GM19025 (cell line): ENCODE data around the gene FCN3.

Source experiments
- ATAC-seq: cut with Tn5 transposase; IDR thresholded peaks from one replicate; pipeline ENCODE4 v1.9.1; 2021; ENCODE audit warnings: mild to moderate bottlenecking, low read depth, moderate library complexity; ENCODE audit not compliant: unreplicated experiment

The FCN3 gene

DNA sequence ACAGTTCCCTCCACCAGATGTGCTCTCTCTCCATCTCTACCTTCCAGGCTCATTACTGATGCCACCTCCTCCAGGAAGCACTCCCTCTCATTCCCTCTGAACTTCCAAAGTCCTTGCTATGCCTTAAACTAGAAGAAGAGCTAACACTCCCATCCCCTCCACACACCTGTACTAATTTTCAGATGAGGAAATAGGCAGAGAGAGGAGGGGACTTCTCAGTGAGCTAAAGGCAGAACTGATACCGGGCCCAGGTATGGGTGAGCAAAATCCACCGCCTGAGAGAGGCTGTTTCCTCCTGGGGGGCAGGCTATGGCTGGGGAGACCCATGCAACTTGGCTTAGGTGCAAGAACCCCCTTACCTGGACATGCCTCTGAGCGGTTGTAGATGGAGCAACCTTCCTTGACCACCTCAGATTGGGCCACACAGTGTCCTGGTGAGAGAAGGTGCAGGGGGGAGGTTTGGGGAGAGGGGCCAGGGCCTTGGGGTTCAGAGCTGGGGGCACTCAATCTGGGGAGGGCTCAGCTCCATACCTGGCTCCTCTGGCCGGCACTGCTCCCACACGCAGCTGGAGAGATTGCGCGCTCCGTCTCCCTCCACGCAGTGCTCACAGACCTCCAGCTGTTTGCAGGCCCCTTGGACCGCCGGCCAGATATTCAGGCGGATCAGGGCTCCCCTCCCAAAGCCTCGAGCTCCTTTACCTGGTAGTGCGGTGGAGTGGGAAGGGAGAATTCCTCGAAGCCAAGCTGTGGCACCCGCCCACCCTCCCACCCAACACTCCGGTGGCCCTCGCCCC, 7.5 kb upstream of the FCN3 start:
- ATAC-seq = no peak

DNA sequence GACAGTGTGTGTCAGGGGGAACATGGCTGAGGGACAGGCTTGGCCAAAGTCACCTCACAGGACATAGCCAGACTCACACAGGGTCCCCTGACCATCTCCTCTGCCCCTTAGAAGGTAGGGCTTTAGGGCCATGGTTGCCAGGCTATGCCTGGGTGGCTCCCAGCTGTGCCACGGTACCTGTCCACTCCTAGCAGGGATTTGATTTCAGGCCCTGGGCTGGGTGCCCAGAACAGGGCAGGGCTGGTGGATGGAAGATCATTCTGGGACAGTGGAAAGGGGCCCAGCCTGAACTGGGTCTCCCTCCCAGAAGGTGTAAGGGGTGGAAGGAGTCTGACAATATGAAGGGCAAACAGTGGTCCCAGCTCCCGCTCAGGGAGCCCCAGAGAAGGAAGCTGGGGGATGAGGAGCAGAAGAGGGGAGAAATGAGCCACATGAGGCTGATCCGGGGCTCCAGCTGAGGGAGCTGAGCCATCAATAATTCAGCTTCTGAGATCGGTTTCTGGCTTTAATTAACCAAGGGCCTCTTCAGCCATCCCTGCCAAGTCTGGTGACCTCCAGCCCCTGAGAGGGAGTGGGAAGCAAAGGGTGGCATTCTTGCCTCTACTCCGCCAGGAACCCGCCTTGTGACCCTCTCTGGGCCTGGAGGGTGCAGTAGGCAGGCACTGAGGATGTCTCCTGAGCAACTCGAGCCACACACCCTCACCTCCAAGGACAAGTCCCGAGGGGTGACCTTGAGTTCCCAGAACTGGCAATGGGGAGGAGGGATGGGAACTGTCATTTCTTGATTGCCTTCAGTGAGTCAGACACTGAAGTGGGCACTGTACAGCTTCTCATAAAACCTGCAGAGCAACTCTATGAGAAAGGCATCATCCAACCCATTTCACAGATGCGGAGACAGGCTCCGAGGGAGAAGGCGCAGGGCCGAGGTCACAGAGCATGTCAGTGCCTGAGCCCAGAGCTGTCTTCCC, 6.4 kb upstream of the FCN3 start:
- ATAC-seq = no peak

DNA sequence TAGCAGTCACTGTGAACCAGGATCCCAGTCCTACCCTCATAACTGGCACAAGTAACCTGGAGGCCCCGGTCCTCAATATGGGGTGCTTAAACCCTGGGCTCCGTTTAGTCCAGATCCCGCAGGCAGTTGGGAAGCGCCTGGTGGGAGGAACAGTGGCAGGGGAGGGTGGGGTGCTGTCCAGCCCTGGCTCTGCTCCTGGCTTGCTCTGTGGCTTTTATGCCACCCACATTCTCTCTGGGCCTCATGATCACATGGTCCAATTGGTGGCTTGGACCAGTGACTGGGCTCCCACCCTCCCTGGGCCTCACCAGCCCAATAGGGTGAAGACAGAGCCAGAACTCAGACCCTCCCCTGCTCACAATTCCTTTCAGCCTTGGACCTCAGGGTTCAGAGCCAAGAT, 5.6 kb upstream of the FCN3 start:
- ATAC-seq = no peak

DNA sequence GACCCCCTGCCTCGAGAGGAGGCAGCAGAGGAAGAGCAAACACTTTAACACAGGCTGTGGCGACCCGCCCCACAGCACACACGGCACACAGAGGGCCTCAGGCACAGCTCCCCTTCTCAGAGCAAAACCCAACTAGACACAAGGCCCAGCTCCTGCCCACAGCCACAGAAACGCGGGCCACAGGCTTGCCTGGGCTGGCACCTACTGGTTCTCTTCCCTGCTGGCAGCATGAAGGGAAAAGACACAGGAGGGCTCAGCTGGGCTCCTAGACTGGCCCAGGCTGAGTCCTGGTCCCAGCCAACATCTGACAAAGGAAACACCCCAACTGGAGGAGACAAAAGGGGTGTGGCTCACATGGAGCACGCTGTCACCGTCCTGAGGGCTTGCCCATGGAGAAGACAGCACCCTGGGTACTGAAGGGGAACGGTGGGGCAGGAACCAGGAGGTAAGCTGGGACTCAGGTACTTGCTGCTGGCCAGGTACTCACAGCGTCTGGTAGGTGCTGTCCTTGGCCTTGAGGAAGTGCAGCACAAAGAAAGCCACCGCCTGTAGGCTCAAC, 5.0 kb upstream of the FCN3 start:
- ATAC-seq = no peak

DNA sequence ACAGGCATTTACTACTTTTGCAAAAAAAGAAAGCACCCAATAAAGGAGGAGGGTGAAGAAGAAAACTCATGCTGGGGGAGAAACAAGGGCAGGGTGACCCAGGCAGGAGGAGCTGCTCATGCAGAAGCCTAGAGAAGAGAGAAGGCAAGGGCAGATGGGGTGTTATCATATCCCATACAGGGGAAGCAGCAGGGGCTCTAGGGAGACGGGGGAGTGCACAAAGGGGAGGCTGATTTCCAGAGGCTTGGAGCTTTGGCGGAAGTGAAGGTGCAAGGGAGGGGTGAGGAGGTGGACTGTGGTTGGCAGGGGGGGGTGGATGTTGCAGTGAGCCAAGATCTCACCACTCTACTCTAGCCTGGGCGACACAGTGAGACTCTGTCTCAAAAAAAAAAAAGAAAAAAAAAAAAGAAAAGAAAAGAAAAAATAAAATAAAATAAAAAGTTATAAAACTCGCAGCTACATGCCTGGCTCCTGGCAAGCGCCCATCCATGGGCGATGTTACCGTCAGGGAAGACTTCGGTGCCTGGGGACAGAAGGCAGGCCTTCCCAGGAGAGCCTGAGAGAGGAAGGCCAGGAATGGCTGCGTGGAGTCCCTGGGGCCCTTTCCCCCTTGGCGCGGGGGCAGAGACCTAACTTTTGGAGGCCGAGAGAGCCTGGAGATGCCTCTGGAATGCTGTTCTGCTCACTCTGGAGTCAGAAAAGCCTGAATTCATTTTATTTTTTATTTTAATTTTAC, 3.3 kb upstream of the FCN3 start:
- ATAC-seq = no peak

DNA sequence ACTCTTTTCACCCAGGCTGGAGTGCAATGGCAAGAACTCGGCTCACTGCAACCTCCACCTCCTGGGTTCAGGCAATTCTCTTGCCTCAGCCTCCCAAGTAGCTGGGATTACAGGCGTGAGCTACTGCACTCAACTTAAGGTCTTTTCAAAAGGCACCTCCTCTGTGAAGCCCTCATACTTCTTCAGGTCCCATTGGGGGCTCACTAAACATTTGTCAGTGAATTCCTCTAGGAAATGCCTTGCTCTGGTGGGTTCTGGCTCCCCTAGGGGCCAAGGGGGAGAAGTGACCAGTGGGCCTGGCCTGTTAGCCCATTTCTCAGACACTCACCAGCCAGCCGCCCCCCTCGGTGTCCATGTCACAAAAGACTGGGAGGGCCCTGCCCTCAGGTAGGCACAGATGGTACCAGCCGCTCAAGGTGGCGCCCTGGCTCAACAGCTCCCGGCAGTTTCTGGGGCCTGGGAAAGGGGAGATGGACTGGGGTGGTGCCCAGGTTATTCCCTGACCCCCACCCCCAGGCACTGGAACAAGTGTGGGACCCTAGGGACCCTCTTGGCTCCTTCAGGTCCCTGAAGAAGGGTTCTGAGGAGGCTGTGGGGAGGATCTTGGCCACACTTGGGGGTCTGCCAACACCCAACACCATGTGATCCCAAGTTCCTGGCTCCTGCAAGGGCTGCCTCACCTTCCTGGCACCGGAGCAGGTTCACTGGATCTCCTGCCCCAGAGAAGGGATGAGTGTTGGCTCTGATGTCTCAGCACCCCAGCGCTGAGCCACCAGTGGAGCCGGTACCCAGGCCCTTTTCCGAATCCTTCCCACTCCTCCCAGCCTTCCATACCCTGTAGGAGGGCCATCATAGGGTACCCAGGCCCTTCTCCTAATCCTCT, 1.6 kb downstream of the FCN3 start:
- ATAC-seq = no peak

DNA sequence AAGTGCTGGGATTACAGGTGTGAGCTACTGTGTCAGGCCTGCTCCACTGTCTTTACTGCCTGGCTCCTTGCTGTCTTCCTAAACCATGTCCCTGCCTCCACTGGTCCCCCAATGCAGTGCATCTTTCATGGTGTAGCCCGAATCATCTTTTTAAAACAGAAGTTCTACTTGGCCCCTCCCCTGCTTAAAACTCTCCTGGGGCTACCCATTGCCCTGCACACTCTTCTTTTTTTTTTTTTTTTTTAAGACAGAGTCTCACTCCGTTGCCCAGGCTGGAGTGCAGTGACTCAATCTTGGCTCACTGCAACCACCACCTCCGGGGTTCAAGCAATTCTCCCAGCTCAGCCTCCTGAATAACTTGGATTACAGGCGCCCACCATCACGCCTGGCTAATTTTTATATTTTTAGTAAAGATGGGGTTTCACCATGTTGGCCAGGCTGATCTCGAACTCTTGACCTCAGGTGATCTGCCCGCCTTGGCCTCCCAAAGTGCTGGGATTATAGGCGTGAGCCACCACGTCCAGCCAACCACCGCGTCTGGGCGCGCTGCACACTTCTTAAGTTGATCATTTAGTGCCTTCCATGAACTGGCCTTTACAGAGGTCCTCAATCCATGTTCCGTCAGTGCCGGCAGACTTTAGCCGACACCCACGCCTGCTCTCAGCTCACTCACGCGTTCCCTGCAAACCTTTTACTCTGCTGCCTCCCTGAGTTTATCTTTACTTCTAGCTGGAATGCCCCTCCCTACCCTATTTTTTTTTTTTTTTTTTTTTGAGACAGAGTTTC, 2.4 kb downstream of the FCN3 start:
- ATAC-seq = no peak

DNA sequence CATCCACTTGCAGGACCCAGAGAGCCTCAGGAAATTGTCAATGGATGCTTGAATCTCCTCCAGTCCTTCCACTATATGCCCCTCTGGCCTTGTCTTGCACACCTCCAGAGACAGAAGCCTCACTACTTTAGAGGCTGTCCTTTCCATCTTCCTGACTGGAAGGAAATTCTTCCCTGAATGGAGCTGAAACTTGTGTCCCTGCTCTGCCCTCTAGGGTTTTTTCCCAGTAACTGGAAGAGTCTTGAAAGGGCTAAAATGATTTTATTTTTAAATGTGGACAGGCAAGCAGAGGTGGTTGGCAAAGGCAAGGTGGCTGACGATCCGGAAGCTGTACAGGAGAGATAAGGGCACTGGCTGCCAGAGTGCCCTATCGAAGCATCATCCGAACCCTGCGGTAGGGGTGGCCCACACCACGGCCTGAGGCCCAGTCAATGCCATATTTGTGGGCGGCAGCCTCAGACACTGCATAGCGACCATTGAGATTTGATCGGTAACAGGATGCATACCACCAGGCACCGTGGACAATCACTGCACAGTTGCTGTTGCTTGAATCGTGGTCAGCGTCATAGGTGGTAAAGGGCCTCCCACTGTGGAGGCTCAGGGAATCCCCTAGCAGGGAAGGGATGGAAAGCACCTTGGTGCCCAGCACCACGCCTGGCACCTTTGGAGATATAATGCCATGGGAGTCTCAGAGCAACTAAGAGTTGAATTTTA, 5.6 kb downstream of the FCN3 start:
- no peak for ATAC-seq

DNA sequence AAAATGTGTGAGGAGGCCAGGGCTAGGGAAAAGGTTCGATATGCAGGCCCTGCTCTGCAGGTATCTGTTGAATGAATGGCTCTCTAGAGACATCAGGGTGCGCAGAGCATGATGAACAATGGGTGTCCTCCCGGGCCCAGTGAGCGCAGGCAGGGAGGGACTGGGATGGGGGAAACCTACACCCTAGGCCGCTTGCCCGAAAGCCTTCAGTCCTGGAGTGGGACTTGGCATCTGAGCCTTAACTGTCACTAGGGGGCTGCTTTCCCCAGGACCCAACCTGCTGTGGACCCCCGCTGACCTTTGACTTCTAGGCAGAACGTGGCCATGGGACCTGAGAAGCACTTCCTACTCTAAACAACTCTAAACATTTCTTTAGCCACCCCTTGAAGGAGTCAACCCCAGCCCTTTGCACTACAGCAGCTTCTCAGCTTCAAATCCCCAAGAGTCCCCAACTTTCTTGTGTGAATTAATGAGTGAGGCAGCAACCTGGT, 7.4 kb downstream of the FCN3 start:
- no peak for ATAC-seq

DNA sequence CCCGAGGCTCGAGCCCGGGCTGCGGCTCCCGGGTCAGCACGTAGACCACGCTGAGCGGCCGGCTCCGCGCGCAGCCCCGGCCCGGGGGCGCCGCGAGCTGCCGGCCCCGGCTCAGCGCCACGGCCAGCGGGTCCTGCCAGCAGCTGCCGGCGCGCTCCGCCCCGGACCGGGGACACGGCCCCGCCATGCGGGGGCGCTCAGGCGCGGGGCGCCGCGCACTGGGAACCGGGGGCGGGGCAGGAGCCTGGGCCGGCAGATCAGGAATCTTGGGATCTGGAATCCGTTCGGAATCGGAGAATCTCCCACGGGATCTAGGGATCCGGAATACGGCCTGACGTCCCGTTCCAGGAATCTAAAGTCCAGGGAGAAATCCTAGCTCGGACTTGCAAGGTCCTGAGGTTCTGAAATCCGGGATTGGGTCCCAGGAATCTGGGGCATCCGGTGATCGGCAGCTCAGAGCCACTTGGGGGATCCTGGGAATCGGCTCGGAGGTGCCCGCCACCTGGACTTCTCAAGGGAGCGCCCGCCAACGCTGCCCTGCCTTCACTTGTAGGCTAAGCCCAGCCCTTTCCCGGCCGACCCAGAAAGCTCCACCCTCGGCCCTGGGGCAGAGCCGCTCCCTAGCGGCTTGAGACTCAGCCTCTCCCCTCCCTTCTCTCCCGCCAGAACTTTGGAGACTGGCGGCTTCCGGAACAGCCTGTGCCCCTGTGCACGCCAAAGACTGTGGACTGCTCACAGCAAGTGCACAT, 8.0 kb downstream of the FCN3 start, which contains the start of gene MAP3K6:
TSS of gene MAP3K6 (minus strand) at position 551 of the 749 bp plus-strand sequence. CDS start at position 187, 364 bp downstream.
- ATAC-seq = no peak

DNA sequence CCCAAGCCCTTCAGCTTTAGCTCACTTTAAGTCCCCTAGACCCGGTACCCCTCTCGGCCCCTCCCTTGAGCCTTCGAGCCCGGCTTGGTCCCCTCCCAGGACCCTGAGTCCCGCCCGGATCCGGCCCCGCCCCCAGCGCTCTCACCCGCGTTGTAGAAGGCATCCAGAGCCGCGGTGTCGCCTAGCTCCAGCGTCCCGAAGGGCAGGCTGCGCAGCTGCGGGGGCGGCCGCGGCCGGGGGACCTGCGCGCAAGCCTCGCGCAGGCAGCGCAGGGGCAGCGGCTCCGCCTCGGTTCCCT, 8.6 kb downstream of the FCN3 start:
- ATAC-seq = no peak

DNA sequence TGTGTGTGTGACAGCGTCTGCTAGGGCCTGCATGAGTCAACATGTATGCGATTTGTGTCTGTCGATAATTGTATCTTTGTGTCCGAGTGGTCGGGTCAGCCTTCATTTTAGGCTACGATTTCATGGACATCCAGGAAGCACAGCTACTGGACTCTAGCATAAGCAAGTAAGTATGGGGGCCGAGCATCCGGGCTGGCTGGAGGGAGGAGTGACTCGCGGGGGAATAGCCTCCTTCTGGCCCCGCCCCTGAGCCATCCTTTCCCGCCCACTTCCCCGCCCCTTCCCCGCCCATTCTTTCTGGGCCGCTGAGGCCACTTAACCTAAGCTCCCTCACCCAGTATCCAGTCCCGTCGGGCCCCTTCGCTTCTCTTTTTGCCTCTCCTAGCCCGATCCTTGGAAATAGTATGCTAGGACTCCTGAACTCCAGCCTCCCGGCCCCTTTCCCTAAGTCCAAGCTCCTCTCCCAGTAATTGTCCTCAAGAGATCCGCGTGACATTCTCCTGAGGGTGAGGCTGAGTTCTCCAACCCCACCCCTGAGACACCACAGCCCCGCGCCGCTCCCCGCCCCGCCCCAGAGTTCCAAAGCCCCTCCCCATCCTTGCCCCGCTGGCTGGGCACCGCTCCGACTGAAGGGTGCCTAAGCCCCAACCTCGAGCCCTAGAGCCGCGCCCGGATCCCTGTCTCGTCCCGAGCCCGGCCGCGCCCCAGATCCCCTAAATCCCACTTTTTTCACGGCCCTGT, 9.1 kb downstream of the FCN3 start:
- ATAC-seq = no peak

DNA sequence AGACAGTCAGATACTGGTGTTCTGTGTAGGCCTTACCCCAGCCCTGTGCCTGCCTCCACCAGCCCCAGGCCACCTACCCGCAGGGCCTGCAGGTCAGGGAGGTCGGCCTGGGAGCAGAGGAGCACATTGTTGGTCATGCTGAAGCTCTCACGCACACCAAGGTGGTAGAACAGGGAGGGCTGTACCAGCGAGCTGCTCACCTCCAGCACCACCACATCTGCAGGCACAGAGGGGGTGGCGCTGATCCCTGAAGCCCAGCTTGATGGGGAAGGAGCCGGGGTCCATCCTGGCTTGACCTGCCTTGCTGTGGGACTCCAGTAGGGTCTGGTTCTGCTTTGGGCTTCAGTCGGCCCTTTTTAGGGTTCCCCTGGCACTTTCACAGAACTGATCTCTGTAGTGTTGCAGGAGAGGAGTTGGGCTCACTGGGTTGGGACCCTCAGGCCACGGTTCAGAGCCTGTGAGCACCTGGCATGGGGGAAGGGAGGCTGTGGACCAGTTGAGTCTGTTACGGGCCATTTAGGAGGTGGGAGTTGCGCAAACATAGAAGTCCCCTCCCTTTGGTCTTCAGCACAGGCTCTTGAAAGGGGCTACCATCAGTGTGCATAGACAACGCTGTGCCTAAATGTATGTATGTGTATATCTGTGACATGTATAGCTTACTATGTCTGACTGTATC, 9.8 kb downstream of the FCN3 start:
- no peak for ATAC-seq

DNA sequence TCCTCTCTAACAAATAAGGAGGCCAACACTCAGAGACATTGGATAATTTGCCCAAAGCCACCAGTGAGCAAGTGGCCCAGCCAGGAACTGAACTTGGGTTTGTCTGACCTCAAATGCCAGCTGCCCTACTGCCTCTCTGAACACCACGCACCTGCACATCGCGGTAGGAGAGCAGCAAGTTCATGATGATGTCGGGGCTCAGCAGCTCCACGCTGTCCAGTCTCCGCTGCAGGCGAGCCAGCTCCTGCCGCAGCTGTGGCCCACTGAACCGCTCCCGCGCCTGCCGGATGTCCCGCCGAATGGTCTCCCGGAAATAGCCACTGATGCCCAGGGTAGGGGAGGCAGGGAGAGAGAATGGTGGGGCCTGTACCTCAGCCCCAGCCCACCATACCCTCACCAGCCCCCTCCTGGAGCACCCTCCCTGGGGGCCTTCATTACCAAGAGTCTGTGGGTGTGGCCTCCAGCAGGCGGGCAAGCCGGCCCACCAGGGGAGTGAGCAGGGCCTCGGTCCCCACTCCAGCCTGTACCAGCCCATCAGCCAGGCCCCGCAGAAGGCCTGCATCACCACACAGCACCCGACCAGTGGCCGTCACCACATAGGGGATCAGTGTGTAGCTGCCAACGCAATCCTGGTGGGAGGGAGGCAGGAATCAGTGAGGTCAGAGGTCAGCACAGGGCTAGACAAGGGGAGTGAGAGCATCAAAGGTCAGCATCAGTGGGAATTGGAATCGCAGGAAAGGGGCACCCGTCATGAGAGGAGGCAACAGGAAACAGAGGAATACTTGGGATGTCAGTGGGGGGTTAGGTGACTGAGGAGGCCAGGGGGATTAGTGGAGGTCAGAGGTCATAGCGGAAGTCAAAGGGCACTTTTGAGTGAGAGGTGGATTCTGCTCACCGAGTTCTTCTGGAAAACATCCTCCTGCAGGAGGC, 10.6 kb downstream of the FCN3 start:
- ATAC-seq = no peak

DNA sequence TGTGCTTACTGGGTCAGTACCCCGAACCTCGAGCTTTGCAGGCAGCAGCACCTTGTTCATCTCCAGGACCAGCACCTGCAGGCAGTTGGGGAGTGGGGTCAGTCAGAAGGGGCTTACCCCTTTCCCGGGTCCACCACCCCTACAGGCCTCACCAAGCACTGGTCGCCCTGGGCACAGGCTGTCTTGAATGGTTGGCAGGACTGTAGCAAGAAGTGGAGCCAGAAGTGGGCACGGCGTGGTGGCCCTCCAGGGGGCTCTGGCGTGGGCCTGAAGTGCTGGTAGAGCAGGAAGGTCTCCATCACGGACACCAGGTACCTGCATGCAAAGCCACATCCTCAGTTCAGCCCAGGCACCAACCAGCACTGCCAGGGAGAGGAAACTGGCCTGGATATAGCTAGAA, 13.1 kb downstream of the FCN3 start:
- ATAC-seq = no peak
